UCSD-AML1 (cell line): Measurements from ENCODE around the gene AKAP13.

Source experiments
- DNase-seq: peaks from one replicate; lab custom pipeline; 2025; ENCODE audit not compliant: unreplicated experiment; lab: John Stamatoyannopoulos, UW

The AKAP13 gene

GRCh38 chr15:85554852-85555521 lies 174.6 kb downstream of the AKAP13 start:
- DNase-seq, result peak; percentile 32

GRCh38 chr15:85555875-85556617 lies 175.6 kb downstream of the AKAP13 start:
- no peak for DNase-seq

GRCh38 chr15:85556618-85556895 lies 176.2 kb downstream of the AKAP13 start:
- no peak for DNase-seq

GRCh38 chr15:85557385-85557784 lies 177.0 kb downstream of the AKAP13 start:
- no peak for DNase-seq

GRCh38 chr15:85558848-85559247 lies 178.4 kb downstream of the AKAP13 start:
- no peak for DNase-seq

- no peak for DNase-seq
Observed at GRCh38 chr15:85559530-85559929, 179.1 kb downstream of the AKAP13 start.

GRCh38 chr15:85562824-85563223 lies 182.4 kb downstream of the AKAP13 start:
- DNase-seq, result no peak

GRCh38 chr15:85563328-85563727 lies 182.9 kb downstream of the AKAP13 start:
- DNase-seq, result no peak

- no peak for DNase-seq
Observed at GRCh38 chr15:85563731-85564130, 183.3 kb downstream of the AKAP13 start.

- no peak for DNase-seq
Observed at GRCh38 chr15:85564686-85565085, 184.3 kb downstream of the AKAP13 start.

GRCh38 chr15:85568261-85568808 lies 187.9 kb downstream of the AKAP13 start:
- DNase-seq, result no peak

- DNase-seq, result no peak
Observed at GRCh38 chr15:85570336-85570735, 189.9 kb downstream of the AKAP13 start.

- DNase-seq, result no peak
Observed at GRCh38 chr15:85571780-85572179, 191.4 kb downstream of the AKAP13 start.

GRCh38 chr15:85576392-85576791 lies 196.0 kb downstream of the AKAP13 start:
- no peak for DNase-seq

- DNase-seq, result peak; percentile 28
Observed at GRCh38 chr15:85578941-85579701, 198.7 kb downstream of the AKAP13 start.

- no peak for DNase-seq
Observed at GRCh38 chr15:85579957-85580694, 199.7 kb downstream of the AKAP13 start.

GRCh38 chr15:85580879-85581278 lies 200.5 kb downstream of the AKAP13 start:
- peak; percentile 25 for DNase-seq

GRCh38 chr15:85581495-85581894 lies 201.1 kb downstream of the AKAP13 start:
- DNase-seq, result peak; percentile 45

GRCh38 chr15:85582131-85583079 lies 202.0 kb downstream of the AKAP13 start:
- peak; percentile 82 for DNase-seq

- no peak for DNase-seq
Observed at GRCh38 chr15:85583442-85583841, 203.0 kb downstream of the AKAP13 start.
